Measurements from ENCODE around the gene BNC2.

DNA sequence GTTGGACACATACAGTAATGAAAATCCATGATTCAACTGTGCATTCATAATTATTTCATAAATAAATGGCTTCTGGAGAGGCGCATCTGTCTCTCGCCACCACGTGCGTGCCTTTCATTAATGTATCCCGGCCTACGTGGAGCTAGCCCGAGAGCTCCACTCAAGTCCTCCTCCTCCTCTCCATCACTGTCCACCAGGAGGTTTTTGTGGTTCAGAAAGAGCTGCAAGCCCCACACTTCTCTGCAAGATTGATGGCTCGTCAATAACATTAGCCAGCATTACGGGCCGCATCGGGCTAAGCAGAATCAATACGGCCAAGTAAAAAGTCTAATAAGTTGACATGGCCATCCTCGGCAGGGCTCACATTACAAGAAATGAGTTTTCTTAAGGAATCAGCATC lies 499.8 kb downstream of the BNC2 start:
- no peak for TF ChIP-seq POLR2A (IDR thresholded peaks at IDR 0.05)
- TF ChIP-seq, protein P1, sequence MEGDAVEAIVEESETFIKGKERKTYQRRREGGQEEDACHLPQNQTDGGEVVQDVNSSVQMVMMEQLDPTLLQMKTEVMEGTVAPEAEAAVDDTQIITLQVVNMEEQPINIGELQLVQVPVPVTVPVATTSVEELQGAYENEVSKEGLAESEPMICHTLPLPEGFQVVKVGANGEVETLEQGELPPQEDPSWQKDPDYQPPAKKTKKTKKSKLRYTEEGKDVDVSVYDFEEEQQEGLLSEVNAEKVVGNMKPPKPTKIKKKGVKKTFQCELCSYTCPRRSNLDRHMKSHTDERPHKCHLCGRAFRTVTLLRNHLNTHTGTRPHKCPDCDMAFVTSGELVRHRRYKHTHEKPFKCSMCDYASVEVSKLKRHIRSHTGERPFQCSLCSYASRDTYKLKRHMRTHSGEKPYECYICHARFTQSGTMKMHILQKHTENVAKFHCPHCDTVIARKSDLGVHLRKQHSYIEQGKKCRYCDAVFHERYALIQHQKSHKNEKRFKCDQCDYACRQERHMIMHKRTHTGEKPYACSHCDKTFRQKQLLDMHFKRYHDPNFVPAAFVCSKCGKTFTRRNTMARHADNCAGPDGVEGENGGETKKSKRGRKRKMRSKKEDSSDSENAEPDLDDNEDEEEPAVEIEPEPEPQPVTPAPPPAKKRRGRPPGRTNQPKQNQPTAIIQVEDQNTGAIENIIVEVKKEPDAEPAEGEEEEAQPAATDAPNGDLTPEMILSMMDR (IDR thresholded peaks at IDR 0.05): no peak
